HFFc6 (cell line): Measurements from ENCODE around the gene SH2D4B. TPM values are rescaled to one million over a fixed set of nuclear protein-coding genes. Genes with fewer than 3 reads are reported as not detected.

ENCODE experiments used
- DNase-seq: peaks from one replicate; pipeline ENCODE4 v3.0.0-alpha.2; 2018
- H3K27ac Mint-ChIP-seq: 2 replicates; pipeline ENCODE4 v1.8.0; 2020; ENCODE audit warnings: mild to moderate bottlenecking, mixed read lengths
- H3K27me3 Mint-ChIP-seq: 2 replicates; pipeline ENCODE4 v1.8.0; 2021; ENCODE audit warnings: mild to moderate bottlenecking, moderate library complexity, mixed read lengths; ENCODE audit not compliant: insufficient read depth
- H3K36me3 Mint-ChIP-seq: 2 replicates; pipeline ENCODE4 v1.8.0; 2021; ENCODE audit warnings: low read depth, mixed read lengths
- H3K4me1 Mint-ChIP-seq: 2 replicates; pipeline ENCODE4 v1.8.0; 2020; ENCODE audit warnings: low read depth, mixed read lengths
- H3K4me3 Mint-ChIP-seq: 2 replicates; pipeline ENCODE4 v1.8.0; 2020; ENCODE audit warnings: mild to moderate bottlenecking, moderate library complexity, mixed read lengths
- H3K9me3 Mint-ChIP-seq: 2 replicates; pipeline ENCODE4 v1.8.0; 2020; ENCODE audit warnings: mild to moderate bottlenecking, mixed read lengths
- total RNA-seq, 6 experiments: library from RNA; stranded (reverse); fragmentation: NEBNext Ultra II Directional; extraction: Animal tissue kit (Norgen Biotek cat#: 25700); gene quantifications; 2 replicates in 1 of 6; 3 replicates in 5 of 6; pipeline ENCODE4 v1.2.3, GENCODE V29; 2021
- TF ChIP-seq, protein P1 (sequence below): fragments of 200-600 bp; sonication (generic); IDR thresholded peaks from 2 replicates; pipeline ENCODE4 v1.5.0; 2021; ENCODE audit warnings: antibody characterized with exemption, mild to moderate bottlenecking

The SH2D4B gene
- total RNA-seq, 6 experiments from 2014 or later: not detected

DNA sequence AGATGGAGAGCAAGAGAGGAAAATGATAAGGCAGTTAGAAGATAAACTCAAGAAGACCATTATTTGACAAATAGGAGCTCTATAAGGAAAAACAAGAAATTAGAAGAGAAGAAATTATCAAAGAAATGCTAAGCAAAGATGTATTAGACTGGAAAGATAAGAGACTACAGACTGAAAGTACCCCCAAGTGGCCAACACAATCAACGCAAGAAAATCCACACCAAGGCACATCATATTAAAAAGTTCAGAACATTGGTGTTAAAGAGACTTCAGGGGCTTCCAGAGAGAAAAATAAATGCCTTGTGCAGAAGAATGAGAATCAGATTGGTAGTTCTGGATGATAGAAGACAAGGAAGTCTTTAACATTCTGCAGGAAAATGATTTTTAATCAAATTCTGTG, 46.0 kb downstream of the SH2D4B start:
- H3K4me1 Mint-ChIP-seq: no peaks in the 10 kb centered on the region; the same call in 1 of the 2 replicates
- no peak overlapping the region for H3K27ac Mint-ChIP-seq
- H3K4me3 Mint-ChIP-seq: no peak overlapping the region
- H3K9me3 Mint-ChIP-seq: no peaks in the 10 kb centered on the region
- no peaks in the 10 kb centered on the region for H3K36me3 Mint-ChIP-seq
- TF ChIP-seq, protein P1, sequence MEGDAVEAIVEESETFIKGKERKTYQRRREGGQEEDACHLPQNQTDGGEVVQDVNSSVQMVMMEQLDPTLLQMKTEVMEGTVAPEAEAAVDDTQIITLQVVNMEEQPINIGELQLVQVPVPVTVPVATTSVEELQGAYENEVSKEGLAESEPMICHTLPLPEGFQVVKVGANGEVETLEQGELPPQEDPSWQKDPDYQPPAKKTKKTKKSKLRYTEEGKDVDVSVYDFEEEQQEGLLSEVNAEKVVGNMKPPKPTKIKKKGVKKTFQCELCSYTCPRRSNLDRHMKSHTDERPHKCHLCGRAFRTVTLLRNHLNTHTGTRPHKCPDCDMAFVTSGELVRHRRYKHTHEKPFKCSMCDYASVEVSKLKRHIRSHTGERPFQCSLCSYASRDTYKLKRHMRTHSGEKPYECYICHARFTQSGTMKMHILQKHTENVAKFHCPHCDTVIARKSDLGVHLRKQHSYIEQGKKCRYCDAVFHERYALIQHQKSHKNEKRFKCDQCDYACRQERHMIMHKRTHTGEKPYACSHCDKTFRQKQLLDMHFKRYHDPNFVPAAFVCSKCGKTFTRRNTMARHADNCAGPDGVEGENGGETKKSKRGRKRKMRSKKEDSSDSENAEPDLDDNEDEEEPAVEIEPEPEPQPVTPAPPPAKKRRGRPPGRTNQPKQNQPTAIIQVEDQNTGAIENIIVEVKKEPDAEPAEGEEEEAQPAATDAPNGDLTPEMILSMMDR: no peak
- DNase-seq: no peak
- H3K27me3 Mint-ChIP-seq: peaks cover 21% of the 10 kb centered on the region

- Mint-ChIP-seq H3K27ac (no peak overlapping the region), H3K36me3 (no peaks in the 10 kb centered on the region), H3K4me1 (no peaks in the 10 kb centered on the region; the same call in 1 of the 2 replicates), H3K9me3 (no peaks in the 10 kb centered on the region), H3K27me3 (peaks cover 20% of the 10 kb centered on the region), H3K4me3 (no peak overlapping the region)
- DNase-seq: no peak
- TF ChIP-seq, protein P1: no peak
Observed at GRCh38 chr10:80585812-80586211, 48.1 kb downstream of the SH2D4B start.

- Mint-ChIP-seq H3K27ac (no peak overlapping the region), H3K4me3 (no peak overlapping the region), H3K27me3 (peaks cover 18% of the 10 kb centered on the region), H3K36me3 (no peaks in the 10 kb centered on the region), H3K4me1 (no peaks in the 10 kb centered on the region; the same call in 1 of the 2 replicates), H3K9me3 (no peaks in the 10 kb centered on the region)
- no peak for DNase-seq
- TF ChIP-seq, protein P1: no peak
Observed at GRCh38 chr10:80588546-80588945, 50.8 kb downstream of the SH2D4B start.

DNA sequence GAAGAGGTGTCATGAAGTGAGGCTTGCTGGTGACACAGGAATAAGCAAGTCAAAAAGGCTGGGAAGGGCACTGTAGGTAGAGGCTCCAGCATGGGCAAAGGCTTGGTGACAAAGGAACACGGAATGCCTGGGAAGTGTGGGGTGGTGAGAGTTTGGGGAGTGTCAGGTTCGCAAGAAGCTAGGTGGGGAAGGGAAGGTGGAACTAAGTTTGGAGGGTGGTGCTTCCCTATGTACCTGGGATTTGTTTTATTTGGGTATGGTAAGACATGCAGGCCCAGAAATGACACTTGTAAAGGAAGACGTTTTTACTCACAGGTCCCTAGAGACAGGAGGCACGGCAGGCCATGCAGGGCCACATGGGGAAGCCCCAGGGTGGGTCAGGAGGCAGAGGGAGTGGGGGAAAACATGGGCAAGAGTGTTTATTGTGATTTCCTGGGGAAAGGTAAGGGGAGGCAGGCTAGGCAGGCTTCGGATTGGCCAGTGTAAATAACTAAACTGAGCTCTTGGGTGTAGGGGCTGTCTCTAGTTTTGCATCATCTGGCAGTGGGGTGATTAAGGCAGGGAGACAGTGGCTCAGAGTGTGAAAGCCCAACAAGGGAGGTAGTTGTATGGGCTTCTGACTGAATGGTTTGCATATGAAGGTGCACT, 52.1 kb downstream of the SH2D4B start:
- Mint-ChIP-seq H3K4me1 (no peaks in the 10 kb centered on the region; the same call in 1 of the 2 replicates), H3K36me3 (no peaks in the 10 kb centered on the region), H3K4me3 (no peak overlapping the region), H3K27ac (no peak overlapping the region), H3K27me3 (peaks cover 18% of the 10 kb centered on the region), H3K9me3 (no peaks in the 10 kb centered on the region)
- DNase-seq: no peak
- TF ChIP-seq, protein P1: no peak

- DNase-seq: no peak
- Mint-ChIP-seq H3K4me3 (no peak overlapping the region), H3K27me3 (peaks cover 14% of the 10 kb centered on the region; the same call in 1 of the 2 replicates), H3K4me1 (no peaks in the 10 kb centered on the region; the same call in 1 of the 2 replicates), H3K9me3 (no peaks in the 10 kb centered on the region), H3K27ac (no peak overlapping the region), H3K36me3 (no peaks in the 10 kb centered on the region)
- TF ChIP-seq, protein P1: no peak
Observed at GRCh38 chr10:80590585-80591125, 53.0 kb downstream of the SH2D4B start.
